GM19239 (cell line): Measurements from ENCODE around the gene SPATA31E1.
"Not testable (repeated sequence)": the region's sequence is repeated elsewhere in the genome, so short reads cannot be mapped to it uniquely, and the experiment has no call there.

Source experiments
- DNase-seq: peaks from one replicate; pipeline ENCODE4 v3.0.0; 2011; ENCODE audit warnings: low spot score; ENCODE audit not compliant: insufficient read length
- FAIRE-seq: peaks from 2 replicates; lab custom pipeline; 2011; peaks lifted over from hg19 to GRCh38; lab: Jason Lieb, UNC

SPATA31E1 gene

GRCh38 chr9:87882627-87883026, at the start of gene SPATA31E1:
TSS of gene SPATA31E1 (plus strand) at chr9:87882877. CDS start at chr9:87882892, 15 bp downstream.
- DNase-seq (no peak), FAIRE-seq (no peak)

- no peak for DNase-seq
- no peak for FAIRE-seq
Observed at GRCh38 chr9:87834357-87834756, 48.3 kb upstream of the SPATA31E1 start.

GRCh38 chr9:87836536-87836935, 46.1 kb upstream of the SPATA31E1 start:
- FAIRE-seq = no peak
- no peak for DNase-seq

GRCh38 chr9:87836951-87837705, 45.5 kb upstream of the SPATA31E1 start:
- no peak for FAIRE-seq
- no peak for DNase-seq

- no peak for DNase-seq
- no peak for FAIRE-seq
Observed at GRCh38 chr9:87840134-87840533, 42.5 kb upstream of the SPATA31E1 start.

GRCh38 chr9:87842878-87843585, 39.6 kb upstream of the SPATA31E1 start:
- DNase-seq (no peak), FAIRE-seq (no peak)

DNA sequence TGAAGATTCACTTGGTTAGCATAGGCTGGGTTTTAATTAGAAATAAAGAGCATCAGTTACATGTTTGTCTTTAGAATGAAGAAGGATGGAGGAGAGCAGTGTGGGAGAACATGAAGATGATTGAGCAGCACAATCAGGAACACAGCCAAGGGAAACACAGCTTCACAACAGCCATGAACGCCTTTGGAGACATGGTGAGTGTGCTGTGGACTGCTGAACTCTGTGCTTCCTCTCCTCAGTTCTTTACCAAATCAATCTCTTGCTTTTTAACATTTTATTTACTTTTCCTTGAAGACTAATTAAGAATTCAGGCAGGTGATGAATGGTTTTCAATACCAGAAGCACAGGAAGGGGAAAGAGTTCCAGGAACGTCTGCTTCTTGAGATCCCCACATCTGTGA, 38.2 kb upstream of the SPATA31E1 start:
- FAIRE-seq = no peak

GRCh38 chr9:87847817-87848216, 34.9 kb upstream of the SPATA31E1 start:
- DNase-seq, FAIRE-seq: not testable (repeated sequence)

More for the DNA sequence above, 38.2 kb upstream of the SPATA31E1 start:
- DNase-seq = no peak

GRCh38 chr9:87849144-87849758, 33.4 kb upstream of the SPATA31E1 start:
- no peak for FAIRE-seq
- DNase-seq = no peak

DNA sequence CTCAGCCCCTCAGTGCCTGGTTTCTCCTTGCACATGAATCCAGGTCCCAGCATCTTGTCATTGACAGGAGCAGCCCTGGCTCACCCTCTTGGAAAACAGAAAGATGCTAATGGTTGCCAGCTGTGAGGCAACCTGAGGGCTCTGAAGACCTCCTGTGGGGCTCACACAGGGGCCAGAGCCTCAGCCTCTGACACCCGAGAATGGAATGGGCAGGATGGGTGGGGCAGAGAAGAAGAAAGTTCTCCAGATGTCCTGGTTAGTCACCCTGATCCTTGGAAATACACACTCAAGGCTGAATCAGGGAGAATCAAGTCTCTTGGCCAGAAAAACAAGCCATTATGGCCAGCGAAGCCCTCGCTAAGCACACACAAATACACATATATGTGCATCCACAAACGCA, 32.3 kb upstream of the SPATA31E1 start:
- FAIRE-seq = no peak

DNA sequence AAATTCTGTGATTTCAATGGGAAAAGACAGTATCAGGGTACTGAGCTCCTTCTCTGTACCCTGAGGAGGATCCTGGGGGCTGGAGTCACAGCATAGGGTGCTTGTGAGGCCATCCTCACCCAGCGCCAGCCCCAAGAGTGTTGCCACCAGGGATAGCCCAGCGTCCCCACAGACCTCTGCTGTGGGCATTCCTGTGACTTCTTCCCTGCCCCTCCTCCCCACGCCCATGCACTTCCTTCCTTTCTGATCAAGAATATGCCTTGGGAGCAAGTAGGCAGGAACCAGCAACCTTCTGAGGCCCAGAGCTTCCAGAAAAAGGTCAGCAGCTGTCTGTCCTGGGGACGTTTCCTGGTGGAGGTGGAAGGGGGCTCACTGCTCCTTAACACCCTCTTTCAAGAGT, 31.5 kb upstream of the SPATA31E1 start:
- DNase-seq, FAIRE-seq: not testable (repeated sequence)

More for the DNA sequence above, 32.3 kb upstream of the SPATA31E1 start:
- DNase-seq = no peak

DNA sequence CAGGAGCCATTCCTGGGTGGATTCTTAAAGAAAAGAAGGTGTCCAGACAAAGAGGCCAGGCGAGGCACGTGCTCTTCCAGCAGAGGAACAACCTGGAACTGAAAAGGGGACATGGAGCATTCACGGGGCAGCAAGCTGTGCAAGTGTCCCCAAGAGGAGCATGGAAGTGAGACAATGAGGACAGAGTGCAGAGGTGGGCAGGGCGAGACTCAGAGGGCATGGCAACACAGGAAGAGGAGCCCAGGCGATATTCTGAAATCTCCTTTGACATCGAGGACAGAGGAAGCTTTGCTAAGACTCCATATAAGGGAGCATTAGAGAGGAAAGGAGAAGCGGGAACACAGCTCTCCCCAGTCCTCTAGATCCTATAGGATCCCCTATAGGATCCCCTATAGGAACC, 29.4 kb upstream of the SPATA31E1 start:
- no peak for DNase-seq
- FAIRE-seq = no peak

DNA sequence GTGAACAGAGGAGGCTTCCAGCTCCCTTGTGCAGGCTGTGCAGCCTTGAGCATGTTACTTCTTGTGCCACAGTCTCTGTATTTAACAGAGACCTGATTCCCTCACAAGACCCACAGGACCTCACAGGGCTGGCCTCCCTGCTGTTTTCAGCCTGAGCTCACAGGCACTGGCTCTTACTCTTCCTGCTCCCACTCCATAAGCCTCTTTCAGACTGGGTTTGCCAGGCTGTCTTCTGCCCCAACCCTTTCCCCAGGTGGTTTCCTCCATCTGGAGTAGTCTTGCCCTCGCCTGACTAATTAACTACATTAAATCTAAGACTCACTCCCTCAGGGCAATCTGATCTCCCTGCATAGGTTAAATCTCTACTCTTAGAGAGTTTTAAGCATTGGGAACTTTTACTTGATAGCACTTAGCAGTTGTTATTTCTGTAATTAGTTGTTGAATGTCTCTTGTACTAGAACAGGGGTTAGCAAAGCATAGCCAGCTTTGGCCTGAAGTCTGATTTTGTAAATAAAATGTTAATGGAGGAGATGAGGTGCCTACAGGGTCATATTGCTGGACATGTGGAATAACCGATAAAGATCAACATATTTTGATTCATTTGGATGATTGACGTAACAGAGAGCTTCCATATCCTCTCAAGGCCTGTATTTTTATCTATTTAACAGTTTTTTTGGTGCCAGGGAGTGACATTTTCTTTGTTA, 28.6 kb upstream of the SPATA31E1 start:
- no peak for DNase-seq
- no peak for FAIRE-seq

- no peak for DNase-seq
- no peak for FAIRE-seq
Observed at GRCh38 chr9:87854580-87854955, 28.1 kb upstream of the SPATA31E1 start.

DNA sequence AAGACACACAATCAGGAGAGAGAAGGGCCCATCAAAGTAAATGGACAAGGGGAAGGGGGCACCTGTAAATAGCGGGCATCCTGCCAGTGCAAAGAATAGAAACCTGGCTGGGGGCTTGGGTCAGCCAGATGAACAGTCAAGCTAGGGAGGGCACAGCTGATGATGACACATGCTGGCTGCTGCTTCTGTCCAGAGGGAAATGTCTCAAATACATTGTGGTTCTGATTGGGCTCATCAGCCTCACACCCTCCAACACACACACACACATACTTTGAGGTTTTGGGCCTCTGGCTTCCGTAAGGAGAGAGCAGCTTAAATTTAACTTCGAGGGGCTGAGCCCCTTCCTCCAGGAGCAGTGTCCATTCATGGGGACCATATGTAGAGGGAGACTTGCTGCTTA, 27.6 kb upstream of the SPATA31E1 start:
- no peak for FAIRE-seq
- DNase-seq = no peak

DNA sequence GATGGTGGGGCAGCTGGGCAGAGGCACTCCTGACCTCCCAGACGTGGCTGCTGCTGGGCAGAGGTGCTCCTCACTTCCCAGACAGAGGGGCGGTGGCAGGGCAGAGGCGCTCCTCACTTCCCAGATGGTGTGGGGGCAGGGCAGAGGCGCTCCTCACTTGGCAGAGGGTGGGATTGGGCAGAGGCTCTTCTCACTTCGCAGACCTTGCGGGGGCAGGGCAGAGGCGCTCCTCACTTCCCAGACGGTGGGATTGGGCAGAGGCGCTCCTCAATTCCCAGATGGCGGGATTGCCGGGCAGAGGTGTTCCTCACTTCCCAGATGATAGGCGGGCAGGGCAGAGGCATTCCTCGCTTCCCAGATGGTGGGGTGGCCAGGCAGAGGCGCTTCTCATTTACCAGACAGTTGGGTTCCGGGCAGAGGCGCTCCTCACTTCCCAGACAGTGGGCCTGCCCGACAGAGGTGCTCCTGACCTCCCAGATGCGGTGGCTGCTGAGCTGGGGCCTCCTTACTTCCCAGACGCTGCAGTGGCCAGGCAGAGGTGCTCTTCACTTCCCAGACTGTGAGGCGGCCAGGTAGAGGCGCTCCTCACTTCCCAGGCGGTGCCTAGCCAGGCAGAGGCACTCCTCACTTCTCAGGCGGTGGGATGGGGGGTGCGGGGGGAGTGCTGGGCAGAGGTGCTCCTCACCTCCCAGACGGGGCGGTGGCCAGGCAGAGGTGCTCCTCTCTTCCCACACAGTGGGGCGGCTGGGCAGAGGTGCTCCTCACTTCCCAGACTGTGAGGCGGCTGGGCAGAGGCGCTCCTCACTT, 25.3 kb upstream of the SPATA31E1 start:
- no peak for DNase-seq
- FAIRE-seq = no peak

DNA sequence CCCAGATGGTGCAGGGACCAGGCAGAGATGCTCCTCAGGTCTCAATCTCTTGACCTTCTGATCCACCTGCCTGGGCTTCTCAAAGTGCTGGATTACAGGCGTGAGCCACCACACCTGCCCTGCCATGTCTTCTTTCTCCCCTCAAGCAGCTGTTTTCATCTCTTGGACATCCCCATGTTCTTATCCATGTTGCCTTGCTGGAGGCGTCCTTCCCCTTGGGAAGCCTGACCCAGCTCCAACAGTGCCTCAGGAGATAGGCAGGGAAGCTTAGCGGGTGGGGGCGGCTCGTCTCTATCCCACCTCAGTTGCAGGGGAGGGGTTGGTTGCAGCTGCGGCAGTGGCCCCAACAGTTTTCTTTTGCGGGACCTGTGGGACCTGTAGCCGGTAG, 24.7 kb upstream of the SPATA31E1 start:
- DNase-seq (no peak), FAIRE-seq (no peak)

GRCh38 chr9:87859137-87859536, 23.5 kb upstream of the SPATA31E1 start:
- FAIRE-seq = no peak
- no peak for DNase-seq

DNA sequence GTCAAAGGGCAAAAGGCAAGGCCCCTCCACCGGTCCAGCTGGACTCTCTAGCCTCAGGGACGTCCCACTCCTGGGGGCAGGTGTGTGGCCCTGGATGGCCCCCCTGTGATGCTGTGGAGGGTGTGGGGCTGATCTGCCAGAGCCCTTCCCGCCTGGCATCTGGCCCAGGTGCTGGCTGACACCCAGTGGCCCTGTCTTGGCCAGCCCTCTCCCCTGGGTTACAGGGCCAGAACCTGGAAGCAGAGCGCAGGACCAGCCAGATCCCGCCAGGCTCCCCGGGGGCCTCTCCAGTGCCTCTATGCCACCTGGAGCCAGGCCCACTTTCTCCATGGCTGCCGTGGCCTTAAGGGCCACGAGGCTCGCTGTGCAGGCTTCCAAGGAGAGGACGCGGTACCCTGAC, 22.9 kb upstream of the SPATA31E1 start:
- DNase-seq (no peak), FAIRE-seq (no peak)

- no peak for DNase-seq
- FAIRE-seq = no peak
Observed at GRCh38 chr9:87861332-87861731, 21.3 kb upstream of the SPATA31E1 start.
